Mononuclear cell (primary cell): ENCODE data around the gene PIGM. TPM values are rescaled to one million over a fixed set of nuclear protein-coding genes. Genes with fewer than 3 reads are reported as not detected.

Experiments used
- H3K27me3 ChIP-seq: 2 replicates; pipeline ENCODE4 v1.6.0; 2011; ENCODE audit warnings: low read length, control low read depth; ENCODE audit not compliant: insufficient read depth
- H3K4me1 ChIP-seq: 2 replicates; pipeline ENCODE4 v1.5.1; 2011; ENCODE audit warnings: mild to moderate bottlenecking, low read length, control low read depth; ENCODE audit not compliant: insufficient read depth
- H3K4me3 ChIP-seq: 2 replicates; pipeline ENCODE4 v1.5.1; 2011; ENCODE audit warnings: mild to moderate bottlenecking, low read length, moderate library complexity
- H3K9me3 ChIP-seq: 2 replicates; pipeline ENCODE4 v1.5.1; 2011; ENCODE audit warnings: low read depth, mild to moderate bottlenecking, control low read depth, low read length
- total RNA-seq: library from RNA; depleted of rRNA; stranded (reverse); fragments of >200 nt; gene quantifications from one replicate; pipeline ENCODE4 v1.2.3, GENCODE V29; 2012

The PIGM gene
- 1.6 TPM for total RNA-seq

DNA sequence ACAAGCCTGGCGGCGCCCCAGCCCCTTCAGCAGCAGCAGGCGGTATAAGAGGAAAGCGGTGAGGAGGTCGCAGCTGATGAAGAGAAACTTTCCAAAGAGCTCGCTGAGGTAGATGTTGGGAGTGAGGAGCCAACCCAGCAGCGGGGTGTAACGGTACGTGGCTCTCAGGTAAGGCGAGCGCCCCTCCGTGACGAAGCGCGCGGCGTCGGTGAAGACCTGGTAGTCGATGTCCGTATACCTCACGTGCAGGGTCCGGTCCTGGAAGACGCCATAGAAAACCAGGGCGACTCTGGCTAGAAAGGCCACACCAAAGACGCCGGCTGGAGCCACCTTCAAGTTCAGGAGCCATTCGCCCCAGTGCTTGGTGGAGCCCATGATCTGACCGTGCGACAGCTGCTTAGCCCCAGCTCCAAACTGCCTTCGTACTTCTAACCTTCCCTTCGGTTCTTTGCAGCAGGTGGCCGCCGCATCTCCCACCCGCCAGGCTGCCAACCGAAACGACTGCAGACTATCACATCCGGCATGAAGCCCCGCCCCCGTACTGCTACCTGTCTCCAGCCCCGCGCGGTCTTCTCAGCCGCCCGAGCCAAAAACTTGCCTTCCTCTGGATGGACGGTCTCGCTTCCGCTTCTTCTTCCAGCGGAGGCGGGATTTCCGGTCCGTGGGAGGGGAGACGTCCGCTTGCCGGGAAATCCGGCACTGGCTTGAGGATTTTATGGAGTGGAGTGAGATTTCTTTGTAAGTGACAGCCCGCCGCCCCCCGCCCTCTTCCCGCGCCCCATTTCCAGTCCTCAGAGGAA lies at the start of gene PIGM:
PIGM (minus strand) TSS at position 626 of the 800 bp plus-strand sequence; CDS start at position 375, 251 bp downstream.
- H3K4me3 ChIP-seq = peak within 1 kb of the TSS; percentile 75
- H3K9me3 ChIP-seq = no peaks in the 10 kb centered on the region
- H3K27me3 ChIP-seq = no peaks in the 10 kb centered on the region
- peaks cover 26% of the 10 kb centered on the region for H3K4me1 ChIP-seq

DNA sequence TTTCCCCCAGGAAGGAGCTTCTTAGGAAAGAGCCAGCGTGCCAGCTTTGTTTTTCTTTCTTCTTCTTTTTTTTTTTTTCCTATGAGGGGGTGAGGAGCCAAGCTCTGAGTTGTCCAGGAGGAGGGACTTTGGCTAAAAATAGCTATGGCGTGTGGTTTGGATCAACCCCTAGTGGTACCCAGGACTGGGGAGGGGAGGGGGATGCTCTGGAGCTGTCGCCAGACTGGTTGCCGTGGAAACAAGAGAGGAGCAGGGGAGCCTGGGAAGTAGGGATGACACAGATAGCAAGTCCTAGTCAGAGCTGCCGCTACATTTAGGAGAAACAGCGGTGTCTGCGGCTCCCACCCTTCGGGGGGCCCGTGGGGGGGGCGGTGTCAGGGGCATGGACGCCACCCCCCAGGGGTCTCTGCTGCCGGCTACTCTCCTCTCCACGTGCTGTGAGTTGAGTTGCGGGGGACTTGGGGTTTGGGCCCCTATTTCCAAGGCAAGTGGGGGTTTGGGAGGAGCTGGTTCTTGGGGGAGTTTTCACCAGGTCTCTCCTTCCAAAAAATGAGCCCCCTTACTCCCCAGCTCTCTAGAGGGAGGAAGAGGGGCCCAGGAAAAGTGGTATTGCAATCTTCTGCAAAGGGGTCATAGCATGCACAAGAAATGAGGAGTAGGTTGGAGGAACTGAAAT lies 49.6 kb upstream of the PIGM start, which contains the start of gene KCNJ9:
KCNJ9 (plus strand) TSS at position 278 of the 676 bp plus-strand sequence. CDS start 2,493 bp downstream, outside the sequence.
- H3K27me3 ChIP-seq = peaks cover 46% of the 10 kb centered on the region
- peaks cover 30% of the 10 kb centered on the region for H3K4me1 ChIP-seq
- no peaks in the 10 kb centered on the region for H3K9me3 ChIP-seq
- no peak within 1 kb of the TSS for H3K4me3 ChIP-seq

DNA sequence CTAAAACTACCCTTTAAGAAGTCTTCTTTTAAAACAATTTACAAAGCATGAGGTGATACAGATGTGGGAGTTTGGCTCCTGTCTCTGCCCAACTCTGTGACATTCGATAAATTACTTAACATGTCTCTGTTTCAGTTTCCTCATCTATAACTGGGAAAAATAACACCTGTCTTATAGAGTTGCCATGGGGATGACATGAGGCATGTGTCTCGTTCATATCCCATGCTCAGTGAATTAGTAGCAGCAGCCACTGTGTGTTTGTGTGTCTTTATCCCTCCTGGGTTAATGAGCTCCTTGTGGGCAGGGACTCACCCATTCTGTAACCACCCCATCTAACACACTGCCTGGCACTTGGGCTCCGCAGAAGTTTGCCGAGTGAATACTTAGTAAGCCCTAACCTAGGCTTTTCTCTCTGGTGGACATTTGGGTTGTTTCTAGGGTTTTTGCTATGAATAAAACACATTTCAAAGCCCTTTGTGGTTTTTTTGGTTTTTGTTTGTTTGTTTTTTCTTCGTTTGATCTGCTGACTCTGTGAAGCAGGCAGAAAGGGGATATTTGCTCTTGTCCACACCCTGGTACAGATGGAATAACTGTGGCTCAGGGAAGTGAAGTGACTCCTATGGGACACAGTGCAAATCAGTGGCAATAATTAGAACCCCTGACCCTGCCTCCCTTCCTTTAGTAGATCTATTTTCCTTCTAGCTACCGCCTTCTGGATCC lies 48.8 kb upstream of the PIGM start:
- Histone ChIP-seq H3K9me3 (no peaks in the 10 kb centered on the region), H3K4me1 (peaks cover 39% of the 10 kb centered on the region), H3K27me3 (peaks cover 49% of the 10 kb centered on the region), H3K4me3 (no peak overlapping the region)

DNA sequence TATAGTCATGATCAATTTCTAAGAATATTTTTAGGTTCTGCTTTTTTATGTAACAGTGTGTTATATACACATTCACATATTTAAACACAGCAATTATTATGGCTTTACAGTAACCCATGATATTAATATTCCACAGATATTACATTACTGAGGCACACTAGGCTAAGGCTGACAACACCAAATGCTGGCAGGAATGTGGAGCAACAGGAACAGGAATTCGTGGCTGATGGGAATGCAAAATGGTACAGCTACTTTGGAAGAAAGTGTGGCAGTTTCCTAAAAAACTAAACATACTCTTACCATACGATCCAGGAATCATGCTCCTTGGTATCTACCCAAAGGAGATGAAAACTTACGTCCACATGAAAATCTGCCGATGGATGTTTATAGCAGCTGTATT lies 47.7 kb upstream of the PIGM start:
- Histone ChIP-seq H3K9me3 (no peaks in the 10 kb centered on the region), H3K27me3 (peaks cover 49% of the 10 kb centered on the region), H3K4me1 (peaks cover 50% of the 10 kb centered on the region), H3K4me3 (no peak overlapping the region)

- H3K27me3 ChIP-seq = peaks cover 49% of the 10 kb centered on the region
- H3K4me3 ChIP-seq = no peak overlapping the region
- H3K9me3 ChIP-seq = no peaks in the 10 kb centered on the region
- peaks cover 43% of the 10 kb centered on the region for H3K4me1 ChIP-seq
Observed at GRCh38 chr1:160078512-160079195, 46.9 kb upstream of the PIGM start.

DNA sequence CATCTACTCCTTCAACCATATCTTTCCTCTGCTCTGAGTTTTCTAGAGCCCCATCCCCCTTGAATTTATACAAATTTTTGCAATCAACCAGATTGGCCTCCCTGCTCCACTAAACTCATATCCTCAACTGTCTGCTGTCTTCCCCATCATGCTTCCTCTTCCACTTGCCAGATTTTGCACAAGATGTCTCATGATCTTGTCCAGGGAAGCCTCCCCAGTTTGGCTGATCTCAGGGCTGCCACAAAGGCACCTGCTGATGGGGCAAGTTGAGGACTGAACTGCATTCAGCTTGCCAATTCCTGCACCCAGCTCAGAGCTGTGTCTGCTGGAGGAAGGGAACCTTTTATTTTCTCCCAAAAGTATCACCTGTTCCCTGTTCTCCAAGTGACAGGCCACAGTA lies 45.7 kb upstream of the PIGM start:
- no peaks in the 10 kb centered on the region for H3K9me3 ChIP-seq
- no peak overlapping the region for H3K4me3 ChIP-seq
- H3K4me1 ChIP-seq = peaks cover 40% of the 10 kb centered on the region
- peaks cover 38% of the 10 kb centered on the region for H3K27me3 ChIP-seq

DNA sequence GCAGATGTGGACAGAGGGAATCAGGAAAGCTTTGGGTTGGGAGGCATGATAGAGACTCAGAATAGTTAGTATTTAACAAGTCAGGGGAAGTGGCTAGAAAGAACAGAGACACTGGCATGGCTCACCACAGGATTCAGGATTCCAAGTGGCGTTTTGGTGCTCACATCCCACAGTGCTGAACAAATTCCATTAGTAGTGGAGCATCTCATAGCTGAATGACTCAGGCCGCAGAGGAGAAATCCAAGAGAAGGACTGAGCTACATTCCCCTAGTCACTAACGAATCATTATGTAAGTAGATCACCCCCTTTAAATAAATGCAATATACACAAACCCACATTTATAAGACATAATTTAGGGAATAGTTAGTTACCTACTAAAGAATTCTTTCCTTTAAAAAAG lies 44.5 kb upstream of the PIGM start:
- no peak overlapping the region for H3K4me3 ChIP-seq
- no peaks in the 10 kb centered on the region for H3K9me3 ChIP-seq
- peaks cover 40% of the 10 kb centered on the region for H3K4me1 ChIP-seq
- H3K27me3 ChIP-seq = peaks cover 35% of the 10 kb centered on the region

DNA sequence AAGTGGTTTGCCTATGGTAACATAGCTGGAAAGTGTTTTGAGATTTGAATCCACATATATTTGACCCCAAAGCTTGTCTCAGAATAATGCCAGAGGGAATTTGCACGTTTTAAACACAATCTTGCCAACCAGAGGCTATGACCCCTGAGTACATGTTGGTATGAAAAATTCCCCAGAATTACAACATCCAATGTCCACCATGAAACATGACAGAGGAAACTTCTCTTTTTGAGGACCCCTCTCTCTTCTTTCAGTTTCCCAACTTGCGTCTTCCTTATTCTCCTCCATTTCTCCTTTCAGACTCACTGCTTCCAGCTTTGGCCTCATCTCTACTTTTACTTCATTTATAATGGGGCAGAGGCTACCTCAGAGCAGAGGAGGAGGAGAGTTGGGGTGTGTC lies 44.0 kb upstream of the PIGM start:
- peaks cover 42% of the 10 kb centered on the region for H3K4me1 ChIP-seq
- H3K9me3 ChIP-seq = no peaks in the 10 kb centered on the region
- H3K4me3 ChIP-seq = no peak overlapping the region
- peaks cover 36% of the 10 kb centered on the region for H3K27me3 ChIP-seq

- Histone ChIP-seq H3K9me3 (no peaks in the 10 kb centered on the region), H3K4me3 (no peak overlapping the region), H3K4me1 (peaks cover 48% of the 10 kb centered on the region), H3K27me3 (peaks cover 33% of the 10 kb centered on the region)
Observed at GRCh38 chr1:160074865-160075264, 43.1 kb upstream of the PIGM start.

- Histone ChIP-seq H3K4me1 (peaks cover 27% of the 10 kb centered on the region), H3K27me3 (peaks cover 32% of the 10 kb centered on the region), H3K4me3 (no peak overlapping the region), H3K9me3 (no peaks in the 10 kb centered on the region)
Observed at GRCh38 chr1:160071289-160071688, 39.5 kb upstream of the PIGM start.

DNA sequence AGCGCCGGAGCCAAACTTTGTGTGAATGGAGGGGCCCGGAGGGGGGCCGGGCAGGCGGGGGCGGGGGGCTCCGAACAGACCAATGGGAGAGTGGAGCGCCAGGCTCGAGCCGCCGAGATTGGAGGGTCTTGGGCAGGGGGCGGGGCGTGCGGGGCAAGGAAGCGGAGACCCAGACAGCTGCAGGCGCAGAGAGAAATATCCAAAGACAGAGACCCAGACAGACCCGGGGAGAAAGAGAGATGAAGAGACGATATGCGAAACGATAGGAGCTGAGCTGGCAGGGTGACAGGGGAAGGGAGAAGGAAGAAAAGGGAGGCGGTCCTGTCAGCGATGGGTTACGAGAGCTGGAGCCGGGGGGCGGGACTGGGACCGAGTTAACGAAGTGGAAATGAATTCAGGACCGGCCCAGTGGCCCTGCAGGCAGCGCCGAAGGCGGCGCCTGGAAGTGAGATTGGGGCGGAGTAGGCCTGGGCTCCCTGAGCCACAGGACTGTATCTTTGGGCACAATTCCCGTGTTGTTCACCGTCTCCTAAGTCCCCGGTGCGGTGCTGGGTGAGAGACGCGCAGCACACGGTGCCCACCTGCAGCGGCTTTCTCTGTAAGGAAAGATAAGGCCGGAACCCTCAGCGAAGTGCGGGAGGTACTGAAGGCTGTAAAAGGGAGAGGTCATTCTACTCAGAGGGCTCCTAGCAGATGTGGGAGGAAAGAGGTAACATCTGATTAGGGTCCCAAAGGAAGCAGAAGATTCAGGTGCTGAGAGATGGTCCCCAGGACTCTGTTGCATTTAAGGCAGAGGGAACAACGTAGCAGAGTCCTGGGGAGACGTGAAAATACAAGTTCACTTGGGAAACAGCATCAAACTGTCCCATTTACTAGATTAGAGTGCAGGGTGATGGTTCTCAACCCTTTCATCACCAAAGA lies 38.7 kb upstream of the PIGM start:
- peaks cover 29% of the 10 kb centered on the region for H3K27me3 ChIP-seq
- peaks cover 19% of the 10 kb centered on the region for H3K4me1 ChIP-seq
- H3K4me3 ChIP-seq = peak overlapping the region; percentile 39
- H3K9me3 ChIP-seq = no peaks in the 10 kb centered on the region

DNA sequence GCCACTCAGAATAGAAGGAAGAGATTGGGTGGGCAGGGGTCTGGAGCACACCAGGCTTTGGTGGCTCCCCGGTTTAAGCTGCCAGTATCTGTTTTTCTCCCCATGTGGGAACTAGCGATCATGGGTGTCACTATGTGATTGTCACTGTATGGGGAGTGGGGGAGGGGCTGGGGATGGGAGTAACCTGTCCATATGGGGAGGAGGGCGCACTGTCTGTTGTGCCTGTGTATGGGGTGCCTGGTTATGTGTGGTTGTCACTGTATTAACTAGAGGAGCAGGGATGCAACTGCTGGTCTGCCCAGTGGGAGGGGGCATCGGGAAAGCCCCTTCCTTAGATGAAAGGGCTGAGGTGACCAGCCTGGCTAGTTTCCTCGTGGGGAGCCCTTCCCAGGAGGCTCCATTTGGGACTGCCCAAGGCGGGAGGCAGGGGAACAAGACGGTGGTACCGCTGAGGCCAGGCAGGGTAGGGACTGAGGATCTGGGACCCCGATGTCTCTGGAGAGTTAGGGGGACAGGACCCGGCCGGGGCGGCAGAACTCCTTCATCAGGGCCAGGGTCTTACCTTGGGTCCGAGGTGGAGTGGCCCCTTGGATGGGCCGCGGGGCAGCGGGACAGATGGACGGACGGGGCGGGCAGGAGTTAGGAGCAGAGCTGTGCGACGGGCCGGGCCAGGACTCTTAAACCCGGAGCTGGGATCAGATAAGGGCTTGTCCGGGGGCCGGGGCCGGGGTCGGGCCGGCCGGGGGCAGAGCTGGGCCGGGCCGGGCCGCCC lies 37.9 kb upstream of the PIGM start, which contains the start of gene KCNJ10:
KCNJ10 (minus strand) TSS at position 701 of the 772 bp plus-strand sequence. CDS start 27,628 bp downstream, outside the sequence.
- Histone ChIP-seq H3K4me1 (peaks cover 10% of the 10 kb centered on the region), H3K4me3 (peak within 1 kb of the TSS; percentile 39), H3K27me3 (peaks cover 29% of the 10 kb centered on the region), H3K9me3 (no peaks in the 10 kb centered on the region)

GRCh38 chr1:160068225-160068624 lies 36.4 kb upstream of the PIGM start:
- H3K9me3 ChIP-seq = no peaks in the 10 kb centered on the region
- peaks cover 29% of the 10 kb centered on the region for H3K27me3 ChIP-seq
- H3K4me1 ChIP-seq = peaks cover 15% of the 10 kb centered on the region
- H3K4me3 ChIP-seq = no peak overlapping the region
